ENCODE results near the gene GRK3.
"Not testable (repeated sequence)": the region's sequence is repeated elsewhere in the genome, so short reads cannot be mapped to it uniquely, and the experiment has no call there.

Gene GRK3

GRCh38 chr22:25572708-25573171 is 8.3 kb downstream of the GRK3 start:
- DNase-seq (ENCODE audit: low spot score): no peak

- DNase-seq (ENCODE audit: low spot score): no peak
Observed at GRCh38 chr22:25573841-25574240, 9.4 kb downstream of the GRK3 start.

- DNase-seq (ENCODE audit: low spot score): no peak
Observed at GRCh38 chr22:25574736-25575135, 10.3 kb downstream of the GRK3 start.

- not testable (repeated sequence) for DNase-seq (ENCODE audit: low spot score)
Observed at GRCh38 chr22:25575674-25576392, 11.4 kb downstream of the GRK3 start.

GRCh38 chr22:25581452-25581851 is 17.0 kb downstream of the GRK3 start:
- DNase-seq (ENCODE audit: low spot score): not testable (repeated sequence)

GRCh38 chr22:25582946-25583345 is 18.5 kb downstream of the GRK3 start:
- no peak for DNase-seq (ENCODE audit: low spot score)

- DNase-seq (ENCODE audit: low spot score): not testable (repeated sequence)
Observed at GRCh38 chr22:25584993-25585392, 20.5 kb downstream of the GRK3 start.

- DNase-seq (ENCODE audit: low spot score): not testable (repeated sequence)
Observed at GRCh38 chr22:25589664-25590063, 25.2 kb downstream of the GRK3 start.

- DNase-seq (ENCODE audit: low spot score): not testable (repeated sequence)
Observed at GRCh38 chr22:25593323-25593722, 28.8 kb downstream of the GRK3 start.

GRCh38 chr22:25598609-25599008 is 34.1 kb downstream of the GRK3 start:
- DNase-seq (ENCODE audit: low spot score): no peak

GRCh38 chr22:25602445-25602844 is 38.0 kb downstream of the GRK3 start:
- no peak for DNase-seq (ENCODE audit: low spot score)

- no peak for DNase-seq (ENCODE audit: low spot score)
Observed at GRCh38 chr22:25602916-25603315, 38.4 kb downstream of the GRK3 start.

- DNase-seq (ENCODE audit: low spot score): not testable (repeated sequence)
Observed at GRCh38 chr22:25605146-25605545, 40.7 kb downstream of the GRK3 start.

- DNase-seq (ENCODE audit: low spot score): not testable (repeated sequence)
Observed at GRCh38 chr22:25605565-25605964, 41.1 kb downstream of the GRK3 start.

- not testable (repeated sequence) for DNase-seq (ENCODE audit: low spot score)
Observed at GRCh38 chr22:25611284-25611683, 46.8 kb downstream of the GRK3 start.

GRCh38 chr22:25613131-25613530 is 48.7 kb downstream of the GRK3 start:
- not testable (repeated sequence) for DNase-seq (ENCODE audit: low spot score)

GRCh38 chr22:25613558-25613957 is 49.1 kb downstream of the GRK3 start:
- DNase-seq (ENCODE audit: low spot score): not testable (repeated sequence)

GRCh38 chr22:25614791-25615190 is 50.3 kb downstream of the GRK3 start:
- DNase-seq (ENCODE audit: low spot score): not testable (repeated sequence)

- no peak for DNase-seq (ENCODE audit: low spot score)
Observed at GRCh38 chr22:25621986-25622385, 57.5 kb downstream of the GRK3 start.

- no peak for DNase-seq (ENCODE audit: low spot score)
Observed at GRCh38 chr22:25623310-25623734, 58.8 kb downstream of the GRK3 start.

- DNase-seq (ENCODE audit: low spot score): no peak
Observed at GRCh38 chr22:25623851-25624250, 59.4 kb downstream of the GRK3 start.

- no peak for DNase-seq (ENCODE audit: low spot score)
Observed at GRCh38 chr22:25624476-25624875, 60.0 kb downstream of the GRK3 start.

GRCh38 chr22:25625747-25626623 is 61.5 kb downstream of the GRK3 start:
- DNase-seq (ENCODE audit: low spot score): not testable (repeated sequence)
